HCT116 (cell line): ENCODE results near the gene CD33. TPM values are rescaled to one million over a fixed set of nuclear protein-coding genes. Genes with fewer than 3 reads are reported as not detected.

Experiments
- ATAC-seq: fragments of 200-7000 bp; cut with Tn5 transposase; 2 replicates; pipeline ENCODE4 v1.9.1; 2020; ENCODE audit warnings: mild to moderate bottlenecking, moderate library complexity
- BruUV-seq: library from RNA; stranded (reverse); fragments of 400-500 nt; replicated peaks from 2 replicates; lab custom pipeline; 2021; lab: Mats Ljungman, UMichigan
- CTCF ChIA-PET: fragments of 300-600 bp; sonication (Branson Sonifier 250); formaldehyde crosslinking; loops from one replicate; lab custom pipeline; 2021; ENCODE audit warnings: antibody characterized with exemption; lab: Charles Lee
- POLR2A ChIA-PET: fragments of 300-600, 350-600 bp; sonication (Branson Sonifier 250); formaldehyde crosslinking; loops from one replicate; lab custom pipeline; 2021; ENCODE audit warnings: antibody characterized with exemption; lab: Charles Lee
- RAD21 ChIA-PET, 2 experiments: fragments of 300-600 bp; sonication (Branson Sonifier 250); formaldehyde crosslinking; loops; one replicate each; lab custom pipeline; 2023; ENCODE audit warnings: low total read pairs in 2 of 2; ENCODE audit not compliant: uncharacterized antibody in 2 of 2, unreplicated experiment in 2 of 2, low non-redundant PET in 1 of 2; lab: Charles Lee
- DNase-seq: peaks from one replicate; pipeline ENCODE4 v3.0.0-alpha.2; 2010; ENCODE audit warnings: low read depth, low spot score
- H2AFZ ChIP-seq: fragments of 200-600 bp; shearing (Covaris generic), sonication (generic); 2 replicates; pipeline ENCODE4 v1.6.1; 2017; ENCODE audit warnings: low read depth, mixed run types, mixed read lengths, antibody characterized with exemption, low read length; ENCODE audit not compliant: poor library complexity, severe bottlenecking
- H3K27ac ChIP-seq: 2 replicates; pipeline ENCODE4 v1.5.1; 2012; ENCODE audit warnings: low read depth, low read length
- H3K27me3 ChIP-seq: fragments of 200-600 bp; sonication (generic); 2 replicates; pipeline ENCODE4 v1.6.1; 2016; ENCODE audit warnings: mixed run types, low read length, mixed read lengths; ENCODE audit not compliant: insufficient read depth
- H3K36me3 ChIP-seq, 2 experiments: fragments of 200-500 bp in 1 of 2; fragments of 200-600 bp in 1 of 2; sonication (Bioruptor generic) in 1 of 2; sonication (generic) in 1 of 2; 2 replicates each; pipeline versions ENCODE4 v1.5.1 to v1.6.1; 2014 to 2016; ENCODE audit warnings: low read length in 2 of 2, inconsistent platforms in 1 of 2, mixed read lengths in 1 of 2, mixed run types in 1 of 2; ENCODE audit not compliant: insufficient read depth in 2 of 2, control insufficient read depth in 1 of 2
- H3K4me1 ChIP-seq, 2 experiments: fragments of 200-600 bp in 1 of 2; sonication (generic) in 1 of 2; 2 replicates each; pipeline versions ENCODE4 v1.5.1 to v1.6.1; 2012 to 2017; ENCODE audit warnings: low read length in 2 of 2, inconsistent platforms in 1 of 2, mild to moderate bottlenecking in 1 of 2, mixed read lengths in 1 of 2, mixed run types in 1 of 2, moderate library complexity in 1 of 2; ENCODE audit not compliant: insufficient read depth in 2 of 2, control insufficient read depth in 1 of 2
- H3K4me2 ChIP-seq: fragments of 200-600 bp; sonication (generic); 2 replicates; pipeline ENCODE4 v1.6.1; 2017; ENCODE audit warnings: mixed run types, low read length, mixed read lengths
- H3K4me3 ChIP-seq, 2 experiments: fragments of 200-600 bp in 1 of 2; sonication (generic) in 1 of 2; replicated peaks in 1 of 2; 2 replicates each; pipeline ENCODE4 v1.5.1; 2011 to 2016; ENCODE audit warnings: low read length in 2 of 2, control low read depth in 1 of 2, low read depth in 1 of 2, mild to moderate bottlenecking in 1 of 2, mixed read lengths in 1 of 2, mixed run types in 1 of 2
- H3K79me2 ChIP-seq: fragments of 200-600 bp; sonication (generic); 2 replicates; pipeline ENCODE4 v1.6.1; 2017; ENCODE audit warnings: mild to moderate bottlenecking, mixed run types, low read length, moderate library complexity, mixed read lengths; ENCODE audit not compliant: insufficient read depth
- H3K9ac ChIP-seq: fragments of 200-600 bp; sonication (generic); 2 replicates; pipeline ENCODE4 v1.6.1; 2016; ENCODE audit warnings: low read length, mixed read lengths
- H3K9me2 ChIP-seq: fragments of 200-600 bp; sonication (generic), shearing (Covaris generic); 2 replicates; pipeline ENCODE4 v1.6.1; 2017; ENCODE audit warnings: mixed run types, mild to moderate bottlenecking, moderate library complexity; ENCODE audit not compliant: insufficient read depth
- H3K9me3 ChIP-seq, 2 experiments: fragments of 200-500 bp in 1 of 2; fragments of 200-600 bp in 1 of 2; sonication (Bioruptor generic) in 1 of 2; sonication (generic) in 1 of 2; 2 replicates each; pipeline ENCODE4 v1.6.1; 2014 to 2017; ENCODE audit warnings: low read length in 2 of 2, mixed read lengths in 2 of 2, inconsistent platforms in 1 of 2, low read depth in 1 of 2, mild to moderate bottlenecking in 1 of 2, mixed run types in 1 of 2, moderate library complexity in 1 of 2; ENCODE audit not compliant: control insufficient read depth in 1 of 2, insufficient read depth in 1 of 2
- H4K20me1 ChIP-seq: fragments of 200-600 bp; sonication (generic), shearing (Covaris generic); 2 replicates; pipeline ENCODE4 v1.6.1; 2017; ENCODE audit warnings: mixed run types, mild to moderate bottlenecking, moderate library complexity; ENCODE audit not compliant: insufficient read depth
- CBX3 ChIP-seq: IDR thresholded peaks from 2 replicates; pipeline ENCODE4 v1.6.1; 2012; ENCODE audit warnings: low read depth
- CTCF ChIP-seq, 3 experiments: fragments of 200-600 bp in 1 of 3; sonication (generic) in 1 of 3; IDR thresholded peaks in 2 of 3; conservative IDR thresholded peaks in 1 of 3; 2 replicates each; pipeline ENCODE4 v1.5.1; 2012 to 2017; ENCODE audit warnings: low read depth in 2 of 3, low read length in 2 of 3, antibody characterized with exemption in 1 of 3, borderline replicate concordance in 1 of 3, control low read depth in 1 of 3, mild to moderate bottlenecking in 1 of 3, mixed read lengths in 1 of 3, mixed run types in 1 of 3, moderate library complexity in 1 of 3; ENCODE audit not compliant: insufficient read depth in 1 of 3
- ELF1 ChIP-seq: IDR thresholded peaks from 2 replicates; pipeline ENCODE4 v1.6.1; 2012; ENCODE audit warnings: low read depth, borderline replicate concordance
- EZH2phosphoT487 ChIP-seq: fragments of 200-600 bp; IDR thresholded peaks from 2 replicates; pipeline ENCODE4 v1.6.1; 2018; ENCODE audit warnings: antibody characterized with exemption, borderline replicate concordance
- FOSL1 ChIP-seq: IDR thresholded peaks from 2 replicates; pipeline ENCODE4 v1.6.1; 2012; ENCODE audit warnings: low read depth
- JUND ChIP-seq: IDR thresholded peaks from 2 replicates; pipeline ENCODE4 v1.6.1; 2012
- POLR2A ChIP-seq: IDR thresholded peaks from 2 replicates; pipeline ENCODE4 v1.7.0; 2011; ENCODE audit warnings: borderline replicate concordance; ENCODE audit not compliant: insufficient read depth, insufficient read length; ENCODE audit errors: extremely low read depth
- POLR2AphosphoS5 ChIP-seq: IDR thresholded peaks from 2 replicates; pipeline ENCODE4 v1.6.1; 2011; ENCODE audit warnings: mild to moderate bottlenecking, low read depth, low read length, moderate library complexity
- REST ChIP-seq: IDR thresholded peaks from 2 replicates; pipeline ENCODE4 v1.6.1; 2012; ENCODE audit warnings: low read depth
- SP1 ChIP-seq: IDR thresholded peaks from 2 replicates; pipeline ENCODE4 v1.6.1; 2012; ENCODE audit warnings: low read depth
- TCF7L2 ChIP-seq: IDR thresholded peaks from 2 replicates; pipeline ENCODE4 v1.7.0; 2011; ENCODE audit warnings: borderline replicate concordance, inconsistent platforms; ENCODE audit not compliant: insufficient read depth, insufficient read length; ENCODE audit errors: extremely low read depth
- ZNF274 ChIP-seq: fragments of 200-500 bp; sonication (Bioruptor generic); IDR thresholded peaks from 2 replicates; pipeline ENCODE4 v1.6.1; 2014; ENCODE audit warnings: mild to moderate bottlenecking, low read depth, low read length, inconsistent platforms
- intact Hi-C: fragments of 100-400 bp; cut with micrococcal nuclease; formaldehyde crosslinking; loops from 2 replicates; pipeline ENCODE4 v1.10.0; 2022
- total RNA-seq: library from RNA; stranded (reverse); gene quantifications from one replicate; pipeline ENCODE4 v1.2.1, GENCODE V29; 2021; ENCODE audit not compliant: unreplicated experiment
- TF ChIP-seq, protein P1 (sequence below): IDR thresholded peaks from 2 replicates; pipeline ENCODE4 v1.6.1; 2011; ENCODE audit warnings: mild to moderate bottlenecking, low read length, moderate library complexity; ENCODE audit not compliant: insufficient replicate concordance; ENCODE audit errors: extremely low read depth
- TF ChIP-seq, protein P2 (sequence below): IDR thresholded peaks from 2 replicates; pipeline ENCODE4 v1.6.1; 2012
- TF ChIP-seq, protein P3 (sequence below): IDR thresholded peaks from 2 replicates; pipeline ENCODE4 v1.6.1; 2012

CD33 gene
- total RNA-seq, 1 experiment from 2014 or later: 3.1 TPM

DNA sequence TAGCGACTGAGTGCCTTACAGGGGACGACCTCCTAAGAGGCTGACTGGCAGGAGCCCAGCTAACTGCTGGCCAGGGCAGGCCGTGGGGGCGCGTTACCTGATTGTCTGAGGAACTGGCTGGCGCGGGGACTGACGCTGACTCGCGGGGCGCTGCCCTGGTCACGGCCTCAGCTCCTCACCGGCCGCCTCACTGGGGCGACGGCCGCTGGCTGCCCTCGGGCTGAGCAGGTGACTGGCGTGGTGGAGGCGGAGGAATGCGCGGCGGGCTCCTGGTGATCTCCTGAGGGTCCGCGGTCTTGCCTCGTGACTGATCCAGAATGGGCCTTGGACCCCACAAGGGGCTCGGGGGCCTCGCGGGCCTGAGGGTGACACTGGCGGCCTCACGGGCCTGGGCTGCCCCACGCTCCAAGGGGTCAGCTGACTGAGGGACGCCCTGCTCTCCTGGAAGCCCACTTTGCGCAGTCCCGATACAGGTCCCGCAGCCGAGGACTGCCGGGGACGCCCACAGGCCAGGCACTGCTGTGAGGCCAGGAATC lies 43.4 kb upstream of the CD33 start:
- peaks cover 16% of the 10 kb centered on the region; the same call in 1 of the 2 replicates for H3K27me3 ChIP-seq
- no peak for TF ChIP-seq REST
- TF ChIP-seq, protein P1, sequence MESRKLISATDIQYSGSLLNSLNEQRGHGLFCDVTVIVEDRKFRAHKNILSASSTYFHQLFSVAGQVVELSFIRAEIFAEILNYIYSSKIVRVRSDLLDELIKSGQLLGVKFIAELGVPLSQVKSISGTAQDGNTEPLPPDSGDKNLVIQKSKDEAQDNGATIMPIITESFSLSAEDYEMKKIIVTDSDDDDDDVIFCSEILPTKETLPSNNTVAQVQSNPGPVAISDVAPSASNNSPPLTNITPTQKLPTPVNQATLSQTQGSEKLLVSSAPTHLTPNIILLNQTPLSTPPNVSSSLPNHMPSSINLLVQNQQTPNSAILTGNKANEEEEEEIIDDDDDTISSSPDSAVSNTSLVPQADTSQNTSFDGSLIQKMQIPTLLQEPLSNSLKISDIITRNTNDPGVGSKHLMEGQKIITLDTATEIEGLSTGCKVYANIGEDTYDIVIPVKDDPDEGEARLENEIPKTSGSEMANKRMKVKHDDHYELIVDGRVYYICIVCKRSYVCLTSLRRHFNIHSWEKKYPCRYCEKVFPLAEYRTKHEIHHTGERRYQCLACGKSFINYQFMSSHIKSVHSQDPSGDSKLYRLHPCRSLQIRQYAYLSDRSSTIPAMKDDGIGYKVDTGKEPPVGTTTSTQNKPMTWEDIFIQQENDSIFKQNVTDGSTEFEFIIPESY: no peak
- TF ChIP-seq CBX3: no peak
- TF ChIP-seq FOSL1: no peak
- no peak for TF ChIP-seq JUND
- TF ChIP-seq, protein P2, sequence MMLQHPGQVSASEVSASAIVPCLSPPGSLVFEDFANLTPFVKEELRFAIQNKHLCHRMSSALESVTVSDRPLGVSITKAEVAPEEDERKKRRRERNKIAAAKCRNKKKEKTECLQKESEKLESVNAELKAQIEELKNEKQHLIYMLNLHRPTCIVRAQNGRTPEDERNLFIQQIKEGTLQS: no peak
- TF ChIP-seq POLR2AphosphoS5: no peak
- TF ChIP-seq, protein P3, sequence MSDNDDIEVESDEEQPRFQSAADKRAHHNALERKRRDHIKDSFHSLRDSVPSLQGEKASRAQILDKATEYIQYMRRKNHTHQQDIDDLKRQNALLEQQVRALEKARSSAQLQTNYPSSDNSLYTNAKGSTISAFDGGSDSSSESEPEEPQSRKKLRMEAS: no peak
- no peak for TF ChIP-seq ZNF274
- no peak for TF ChIP-seq TCF7L2
- TF ChIP-seq POLR2A: no peak
- TF ChIP-seq SP1: no peak
- TF ChIP-seq EZH2phosphoT487: no peak
- no peak for TF ChIP-seq CTCF (IDR thresholded peaks at IDR 0.05 in 2 of 3, conservative IDR thresholded peaks at IDR 0.05 in 1 of 3; ENCODE audit: borderline replicate concordance in 1 of 3, insufficient read depth in 1 of 3, low read depth in 2 of 3, low read length in 2 of 3)
- TF ChIP-seq ELF1: no peak
- no peaks in the 10 kb centered on the region for H4K20me1 ChIP-seq
- no peaks in the 10 kb centered on the region for H3K9me2 ChIP-seq
- no TSS peak for BruUV-seq
- H3K4me1 ChIP-seq: no peaks in the 10 kb centered on the region
- H3K27ac ChIP-seq: no peak overlapping the region
- no peaks in the 10 kb centered on the region for H3K79me2 ChIP-seq
- H3K9ac ChIP-seq: no peak overlapping the region
- CTCF ChIA-PET: no interaction called here
- DNase-seq (no peak), ATAC-seq (no peak)
- RAD21 ChIA-PET: no interaction called here
- no peaks in the 10 kb centered on the region for H3K36me3 ChIP-seq
- no peaks in the 10 kb centered on the region for H3K9me3 ChIP-seq
- intact Hi-C loops: no loop called here
- no peak overlapping the region for H2AFZ ChIP-seq
- POLR2A ChIA-PET: no interaction called here
- H3K4me3 ChIP-seq: no peak overlapping the region
- no peak overlapping the region for H3K4me2 ChIP-seq
